Measurements from ENCODE around the gene CORO6.

DNA sequence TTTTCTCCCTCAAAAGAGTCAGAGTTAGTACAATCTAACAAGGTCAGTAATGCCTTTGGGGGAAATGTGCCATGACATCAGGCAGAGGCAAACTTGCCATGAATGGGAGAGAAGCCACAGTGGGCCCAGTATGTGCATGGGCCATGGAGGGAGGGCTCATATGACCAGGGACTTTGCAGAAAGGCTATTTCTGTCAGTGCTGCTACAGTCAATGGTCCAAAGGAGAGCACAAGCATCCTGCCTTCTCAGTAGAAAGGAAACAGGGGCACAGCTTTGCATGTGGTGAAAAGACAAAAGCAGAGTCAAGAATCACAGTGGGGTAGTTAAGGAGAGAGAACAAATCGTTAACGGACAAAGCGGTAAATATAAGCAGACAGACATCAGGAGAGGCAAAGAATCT is 11.2 kb upstream of the CORO6 start:
- no peak for TF ChIP-seq EZH2phosphoT487 (IDR thresholded peaks at IDR 0.05; ENCODE audit: borderline replicate concordance)
- TF ChIP-seq, protein P1, sequence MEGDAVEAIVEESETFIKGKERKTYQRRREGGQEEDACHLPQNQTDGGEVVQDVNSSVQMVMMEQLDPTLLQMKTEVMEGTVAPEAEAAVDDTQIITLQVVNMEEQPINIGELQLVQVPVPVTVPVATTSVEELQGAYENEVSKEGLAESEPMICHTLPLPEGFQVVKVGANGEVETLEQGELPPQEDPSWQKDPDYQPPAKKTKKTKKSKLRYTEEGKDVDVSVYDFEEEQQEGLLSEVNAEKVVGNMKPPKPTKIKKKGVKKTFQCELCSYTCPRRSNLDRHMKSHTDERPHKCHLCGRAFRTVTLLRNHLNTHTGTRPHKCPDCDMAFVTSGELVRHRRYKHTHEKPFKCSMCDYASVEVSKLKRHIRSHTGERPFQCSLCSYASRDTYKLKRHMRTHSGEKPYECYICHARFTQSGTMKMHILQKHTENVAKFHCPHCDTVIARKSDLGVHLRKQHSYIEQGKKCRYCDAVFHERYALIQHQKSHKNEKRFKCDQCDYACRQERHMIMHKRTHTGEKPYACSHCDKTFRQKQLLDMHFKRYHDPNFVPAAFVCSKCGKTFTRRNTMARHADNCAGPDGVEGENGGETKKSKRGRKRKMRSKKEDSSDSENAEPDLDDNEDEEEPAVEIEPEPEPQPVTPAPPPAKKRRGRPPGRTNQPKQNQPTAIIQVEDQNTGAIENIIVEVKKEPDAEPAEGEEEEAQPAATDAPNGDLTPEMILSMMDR (conservative IDR thresholded peaks at IDR 0.05; ENCODE audit: low read length): no peak

All from Loucy (cell line).